Measurements from ENCODE around the gene HSF5.

GRCh38 chr17:58385359-58385899 lies 102.8 kb downstream of the HSF5 start:
- TF ChIP-seq GATA2 (IDR thresholded peaks at IDR 0.05; ENCODE audit: low read depth, low read length) = no peak
- TF ChIP-seq GATA3 (IDR thresholded peaks at IDR 0.05; ENCODE audit: low read depth, low read length) = no peak

Data from SH-SY5Y (cell line).